Forelimb muscle (tissue), 1 donor: ENCODE data around the gene ANKRD34C. TPM values are rescaled to one million over a fixed set of nuclear protein-coding genes. Genes with fewer than 3 reads are reported as not detected.
"Not testable (repeated sequence)": the region's sequence is repeated elsewhere in the genome, so short reads cannot be mapped to it uniquely, and the experiment has no call there.

Source experiments
- DNase-seq: peaks from one replicate; pipeline ENCODE4 v3.0.0-alpha.2; 2013; ENCODE audit warnings: low read depth
- polyA plus RNA-seq: library from polyadenylated mRNA; unstranded; fragments of 120-200 nt; gene quantifications from one replicate; pipeline ENCODE4 v1.2.1, GENCODE V29; 2013; ENCODE audit not compliant: insufficient read length

ANKRD34C gene
- polyA plus RNA-seq, 1 donor: not detected

DNA sequence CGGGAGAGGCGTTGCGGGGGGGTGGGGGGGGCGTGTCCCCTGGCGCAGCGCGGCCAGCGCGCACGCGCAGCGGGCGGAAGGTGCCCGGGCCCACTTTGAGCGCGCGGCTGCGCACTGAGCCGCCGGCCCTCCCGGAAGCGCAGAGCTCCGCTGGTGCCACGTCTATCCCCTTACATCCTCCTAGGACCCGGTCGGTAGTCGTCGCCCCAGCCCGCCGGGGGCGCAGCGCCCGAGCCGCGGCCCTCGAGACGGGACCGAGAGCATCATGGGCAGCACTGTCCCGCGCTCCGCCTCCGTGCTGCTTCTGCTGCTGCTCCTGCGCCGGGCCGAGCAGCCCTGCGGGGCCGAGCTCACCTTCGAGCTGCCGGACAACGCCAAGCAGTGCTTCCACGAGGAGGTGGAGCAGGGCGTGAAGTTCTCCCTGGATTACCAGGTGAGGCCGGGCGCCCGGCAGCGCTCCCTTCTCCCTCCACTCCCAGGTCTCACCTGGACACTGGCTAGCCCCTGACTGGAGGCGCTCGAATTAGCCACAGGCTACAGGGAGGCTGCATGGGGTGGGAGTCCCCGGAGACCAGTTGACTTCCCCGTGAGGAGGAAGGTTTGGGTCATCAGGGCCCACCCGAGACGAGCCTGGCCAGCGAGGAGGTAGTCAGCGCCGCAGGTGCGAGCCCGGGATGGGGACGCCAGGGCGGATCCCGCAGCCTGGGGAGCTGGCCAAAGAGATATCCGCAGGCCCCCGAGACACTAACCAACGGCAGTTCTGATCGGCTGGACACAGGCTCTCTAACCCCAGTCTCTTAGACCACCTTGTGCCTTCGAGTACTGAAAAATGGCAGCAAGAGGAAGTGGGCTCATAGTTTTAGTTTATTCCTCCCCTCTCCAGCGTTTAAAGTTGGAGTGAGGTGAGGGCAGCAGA lies 28.7 kb downstream of the ANKRD34C start, which contains the start of gene TMED3:
TMED3 (plus strand) TSS at position 128 of the 916 bp plus-strand sequence; CDS start at position 266, 138 bp downstream.
- DNase-seq: peak; percentile 50

DNA sequence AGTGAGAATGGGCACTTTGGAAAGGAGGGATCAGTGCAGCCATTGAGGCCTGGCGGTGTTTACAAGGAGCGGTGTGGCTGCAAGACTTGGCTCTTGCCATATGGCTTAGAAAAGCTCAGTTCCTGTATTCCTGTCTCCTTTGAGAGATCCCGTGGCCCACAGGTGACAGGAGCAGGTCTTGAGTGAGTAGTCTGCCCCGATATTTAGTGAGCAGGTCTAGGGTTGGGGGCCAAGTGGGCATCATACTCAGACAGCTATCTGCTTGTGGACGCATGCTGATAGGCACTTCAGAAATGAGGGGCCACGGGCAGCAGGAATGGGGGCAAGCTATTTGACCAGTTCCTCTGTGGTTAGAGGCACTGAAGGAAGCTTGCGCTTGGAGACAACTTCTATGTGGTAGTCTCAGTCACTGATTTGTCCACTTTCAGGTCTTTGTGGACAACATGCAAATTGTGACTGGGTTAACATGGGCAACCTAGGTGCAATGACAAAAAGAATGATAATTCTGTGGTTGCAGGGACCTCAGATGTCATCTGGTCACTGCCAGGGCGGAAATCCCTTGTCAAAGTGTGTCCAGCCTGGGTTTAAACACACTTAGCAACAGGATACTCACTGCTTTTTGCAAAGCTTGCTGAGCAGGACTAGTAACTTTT lies 29.5 kb downstream of the ANKRD34C start:
- no peak for DNase-seq

DNA sequence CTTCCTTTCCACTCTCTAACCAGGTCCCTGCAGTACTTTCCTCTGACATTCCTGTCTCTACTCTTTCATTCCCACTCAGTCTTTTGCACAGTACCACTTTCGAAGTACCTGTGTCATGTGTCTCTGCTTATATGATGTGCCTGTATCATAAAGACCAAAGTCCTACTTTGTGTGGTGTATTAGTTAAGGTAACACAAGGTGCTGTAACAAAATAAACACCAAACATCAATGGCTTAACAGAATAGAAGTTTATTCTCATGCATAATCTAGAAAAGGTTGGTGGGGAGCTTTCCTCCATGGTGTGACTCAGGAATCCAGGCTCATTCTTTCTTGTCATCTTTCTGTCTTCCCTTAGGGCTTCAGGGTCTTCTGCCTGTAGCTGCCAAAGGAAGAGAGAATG lies 31.7 kb downstream of the ANKRD34C start:
- DNase-seq: no peak

DNA sequence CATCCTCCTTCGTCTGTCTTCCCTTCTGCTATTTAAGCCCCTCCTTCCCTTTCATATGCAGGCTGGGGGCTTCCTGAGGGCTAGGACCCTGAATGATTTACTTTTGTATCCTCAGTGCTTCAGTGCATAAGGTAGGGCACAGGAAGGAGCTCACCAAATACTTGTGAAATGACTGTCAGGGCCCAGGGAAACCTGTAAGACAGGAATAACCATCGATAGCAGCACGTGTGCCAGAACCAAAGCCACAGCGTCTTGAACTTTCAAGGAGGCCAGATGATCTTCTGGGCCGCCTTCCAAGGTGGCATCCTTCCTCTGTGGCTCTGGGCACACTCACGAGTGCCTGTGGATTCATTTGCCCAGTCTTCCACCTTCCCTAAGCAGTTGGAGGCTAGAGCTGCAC lies 32.3 kb downstream of the ANKRD34C start:
- DNase-seq: no peak

DNA sequence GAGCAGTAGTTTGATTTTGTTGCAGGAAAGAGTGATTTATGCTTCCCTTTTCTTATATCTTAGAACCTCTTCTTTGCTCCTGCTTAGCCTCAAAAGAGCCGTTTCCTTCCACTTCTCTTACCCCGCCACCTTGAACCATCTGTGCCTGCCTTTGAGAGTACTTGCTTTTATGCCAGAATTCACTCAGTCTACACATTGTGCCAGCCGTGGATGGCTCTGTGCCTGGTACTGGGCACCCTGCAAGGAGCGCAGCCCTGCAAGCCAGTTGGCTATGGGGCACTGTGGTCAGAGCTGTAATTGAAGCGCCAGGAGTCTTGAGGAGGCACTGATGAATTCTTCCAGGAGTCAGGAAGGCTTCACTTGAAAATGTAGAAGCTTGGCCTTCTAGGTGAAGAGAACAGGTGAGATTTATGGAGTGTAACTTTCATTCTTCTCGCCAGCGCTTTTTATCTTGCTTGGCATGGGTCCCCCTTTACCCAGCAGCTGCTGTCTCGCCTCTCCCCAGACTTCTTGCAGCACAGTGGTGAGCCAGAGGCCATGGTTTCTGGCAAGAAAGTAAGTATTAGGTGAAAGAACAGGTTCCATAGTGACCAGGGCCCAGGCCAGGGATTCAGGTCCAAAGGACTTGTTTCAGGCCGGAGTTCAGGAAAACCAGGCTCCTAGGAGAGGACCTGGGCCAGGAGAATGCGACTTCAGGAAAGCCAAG lies 33.3 kb downstream of the ANKRD34C start:
- no peak for DNase-seq

DNA sequence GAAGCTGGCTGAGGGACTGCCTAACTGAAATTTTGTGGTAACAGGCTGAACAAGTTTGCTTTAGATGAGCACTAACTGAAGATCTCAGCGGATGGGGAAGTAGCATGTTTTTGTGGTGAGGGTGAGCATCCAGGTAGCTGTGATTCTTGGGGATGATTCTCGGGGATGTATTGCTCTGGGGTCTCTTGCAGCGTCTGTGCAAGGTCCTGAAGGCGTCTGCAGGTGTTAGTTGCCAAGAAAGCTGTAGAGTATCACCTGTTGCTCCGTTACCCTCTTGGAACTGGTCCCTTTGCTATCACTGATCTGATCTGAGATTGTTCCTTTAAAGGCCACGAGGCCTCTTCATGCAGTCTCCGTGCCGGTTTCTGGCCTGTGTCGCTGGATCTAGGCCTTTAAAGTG lies 34.3 kb downstream of the ANKRD34C start:
- no peak for DNase-seq

DNA sequence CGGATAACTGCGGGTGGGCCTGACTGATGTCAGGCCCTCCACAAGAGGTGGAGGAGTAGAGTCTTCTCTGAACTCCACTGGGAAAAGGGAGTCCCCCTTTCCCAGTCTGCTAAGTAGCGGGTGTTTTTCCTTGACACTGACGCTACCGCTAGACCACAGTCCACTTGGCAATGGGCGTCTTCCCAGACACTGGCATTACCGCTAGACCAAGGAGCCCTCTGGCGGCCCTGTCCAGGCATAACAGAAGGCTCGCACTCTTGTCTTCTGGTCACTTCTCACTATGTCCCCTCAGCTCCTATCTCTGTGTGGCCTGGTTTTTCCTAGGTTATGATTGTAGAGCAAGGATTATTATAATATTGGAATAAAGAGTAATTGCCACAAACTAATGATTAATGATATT lies 37.5 kb downstream of the ANKRD34C start:
- DNase-seq: not testable (repeated sequence)

DNA sequence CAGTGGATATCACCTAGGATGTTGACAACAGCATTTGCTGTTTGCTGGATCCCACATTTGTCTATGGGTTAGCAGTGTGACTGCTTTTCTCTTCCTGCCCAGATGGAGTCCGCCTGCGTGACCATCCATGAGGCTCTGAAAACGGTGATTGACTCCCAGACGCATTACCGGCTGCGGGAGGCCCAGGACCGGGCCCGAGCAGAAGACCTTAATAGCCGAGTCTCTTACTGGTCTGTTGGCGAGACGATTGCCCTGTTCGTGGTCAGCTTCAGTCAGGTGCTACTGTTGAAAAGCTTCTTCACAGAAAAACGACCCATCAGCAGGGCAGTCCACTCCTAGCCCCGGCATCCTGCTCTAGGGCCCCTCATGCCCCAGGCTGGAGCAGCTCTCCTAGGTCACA lies 39.4 kb downstream of the ANKRD34C start:
- no peak for DNase-seq

DNA sequence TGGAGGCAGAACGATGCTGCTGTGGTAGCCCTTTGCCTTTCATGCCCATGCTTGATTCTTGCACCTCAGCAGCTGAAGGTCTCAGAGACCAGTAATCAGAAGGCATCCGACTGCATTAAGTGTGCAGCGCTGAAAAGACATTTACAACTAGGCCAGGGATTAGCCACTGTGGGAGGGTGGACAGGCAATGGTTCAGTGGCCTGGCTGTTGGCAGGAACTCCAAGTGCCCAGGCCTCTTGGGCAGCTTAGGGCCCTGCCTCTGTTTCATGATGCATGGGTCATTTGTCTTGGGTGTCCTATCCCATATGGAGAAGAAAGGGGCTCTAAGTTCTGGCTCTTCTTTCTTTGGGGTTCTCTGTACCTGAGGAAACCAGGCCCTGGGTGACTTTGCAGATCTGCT lies 39.8 kb downstream of the ANKRD34C start:
- DNase-seq: no peak

DNA sequence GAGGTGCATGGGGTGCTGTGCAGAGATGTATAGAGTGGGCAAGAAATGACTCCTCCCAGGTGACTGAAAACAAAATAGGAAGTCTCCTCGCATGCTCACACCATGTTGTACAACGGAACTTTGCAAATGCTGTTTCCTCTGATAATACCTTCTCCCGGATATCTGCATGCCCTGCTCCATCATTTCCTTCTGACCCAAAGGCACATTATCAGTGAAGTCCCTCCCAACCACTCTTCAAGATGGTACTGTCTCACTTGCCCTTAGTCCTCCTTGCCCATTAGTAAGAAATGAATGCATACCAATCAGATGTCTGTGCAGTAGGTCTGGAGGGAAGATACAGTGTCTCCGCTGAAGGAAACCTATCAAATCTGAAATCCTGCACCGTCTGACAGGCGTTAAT lies 40.4 kb downstream of the ANKRD34C start:
- no peak for DNase-seq

DNA sequence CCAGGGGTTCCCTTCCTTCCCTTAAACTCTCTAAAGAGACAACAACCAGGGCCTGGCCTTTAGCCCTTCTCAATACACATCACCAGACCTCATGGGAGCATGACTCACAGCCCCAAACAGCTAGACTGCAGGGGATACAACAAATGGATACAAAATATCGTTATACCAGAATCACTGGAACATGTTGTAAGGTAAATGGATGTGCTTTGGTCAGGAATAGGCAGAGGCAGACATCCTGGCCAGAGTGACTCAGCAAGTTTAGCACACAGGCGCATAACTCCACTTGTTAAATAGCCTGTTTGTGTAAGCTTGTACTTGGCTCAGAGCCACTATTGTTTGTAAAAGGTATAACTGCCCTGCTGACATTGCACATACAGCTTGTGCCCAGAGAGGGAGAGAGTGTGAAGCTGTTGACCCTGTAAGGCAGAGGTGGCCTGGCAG lies 46.7 kb downstream of the ANKRD34C start:
- no peak for DNase-seq

Other genes starting within 250 kb of the ANKRD34C start
- 0.13 TPM for gene RASGRF1, start 191.9 kb upstream of the ANKRD34C start, polyA plus RNA-seq
- gene TMED3, start 28.4 kb downstream of the ANKRD34C start, polyA plus RNA-seq: 34.1 TPM
- gene MINAR1, start 149.6 kb downstream of the ANKRD34C start, polyA plus RNA-seq: 1.3 TPM